Body of pancreas (tissue), 4 donors: ENCODE measurements around the gene NOTUM.

ENCODE experiments used
- CTCF ChIP-seq, 7 experiments: fragments of 450-650 bp in 4 of 7; fragments of 200-600 bp in 3 of 7; sonication (generic) in 3 of 7; IDR thresholded peaks; one replicate each; pipeline ENCODE4 v1.5.1; 2016 to 2019; ENCODE audit warnings: antibody characterized with exemption in 7 of 7
- POLR2A ChIP-seq, 3 donors: fragments of 450-650 bp; IDR thresholded peaks; one replicate each; pipeline ENCODE4 v1.6.1; 2016; ENCODE audit warnings: antibody characterized with exemption in 3 of 3, mild to moderate bottlenecking in 2 of 3

GRCh38 chr17:81920612-81921536 is 40.1 kb downstream of the NOTUM start:
- no peak for TF ChIP-seq CTCF (IDR thresholded peaks at IDR 0.05)
- no peak for TF ChIP-seq POLR2A (IDR thresholded peaks at IDR 0.05)
